ENCODE measurements around the gene ZNF282.
"Not testable (repeated sequence)": the region's sequence is repeated elsewhere in the genome, so short reads cannot be mapped to it uniquely, and the experiment has no call there.

The ZNF282 gene

DNA sequence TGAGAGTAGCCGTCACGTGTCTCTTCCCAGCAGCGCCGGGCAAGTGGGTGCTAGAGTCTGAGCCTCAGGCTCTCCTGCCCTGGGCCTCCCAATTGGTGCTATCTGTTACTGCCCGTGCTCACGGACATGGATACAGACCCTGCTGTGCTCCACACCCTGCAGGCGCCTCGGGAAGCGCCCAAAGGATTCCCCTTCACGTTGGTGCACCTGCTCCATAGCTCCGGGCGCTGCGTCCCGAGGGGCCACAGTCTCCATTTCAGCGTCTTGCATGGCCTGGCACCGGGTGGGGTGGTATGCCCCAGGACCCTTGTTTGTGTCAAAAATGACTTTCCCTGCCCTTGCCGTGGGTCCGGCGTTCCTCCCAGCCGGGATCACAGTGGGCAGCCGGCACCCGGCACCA, 30.3 kb downstream of the ZNF282 start:
- no peak for DNase-seq

DNA sequence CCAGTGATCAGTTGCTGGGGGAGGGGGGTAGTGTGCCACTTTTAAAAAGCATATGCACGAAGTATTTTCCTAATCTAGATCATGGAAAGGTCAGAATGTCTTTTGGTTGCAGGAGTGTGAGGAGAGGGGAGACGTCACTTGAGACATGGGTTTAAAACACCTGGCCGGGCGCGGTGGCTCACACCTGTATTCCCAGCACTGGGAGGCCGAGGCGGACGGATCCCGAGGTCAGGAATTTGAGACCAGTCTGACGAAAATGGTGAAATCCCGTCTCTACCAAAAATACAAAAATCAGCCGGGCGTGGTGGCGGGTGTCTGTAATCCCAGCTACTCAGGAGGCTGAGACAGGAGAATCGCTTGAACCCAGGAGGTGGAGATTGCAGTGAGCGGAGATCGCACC, 31.0 kb downstream of the ZNF282 start:
- not testable (repeated sequence) for DNase-seq

DNA sequence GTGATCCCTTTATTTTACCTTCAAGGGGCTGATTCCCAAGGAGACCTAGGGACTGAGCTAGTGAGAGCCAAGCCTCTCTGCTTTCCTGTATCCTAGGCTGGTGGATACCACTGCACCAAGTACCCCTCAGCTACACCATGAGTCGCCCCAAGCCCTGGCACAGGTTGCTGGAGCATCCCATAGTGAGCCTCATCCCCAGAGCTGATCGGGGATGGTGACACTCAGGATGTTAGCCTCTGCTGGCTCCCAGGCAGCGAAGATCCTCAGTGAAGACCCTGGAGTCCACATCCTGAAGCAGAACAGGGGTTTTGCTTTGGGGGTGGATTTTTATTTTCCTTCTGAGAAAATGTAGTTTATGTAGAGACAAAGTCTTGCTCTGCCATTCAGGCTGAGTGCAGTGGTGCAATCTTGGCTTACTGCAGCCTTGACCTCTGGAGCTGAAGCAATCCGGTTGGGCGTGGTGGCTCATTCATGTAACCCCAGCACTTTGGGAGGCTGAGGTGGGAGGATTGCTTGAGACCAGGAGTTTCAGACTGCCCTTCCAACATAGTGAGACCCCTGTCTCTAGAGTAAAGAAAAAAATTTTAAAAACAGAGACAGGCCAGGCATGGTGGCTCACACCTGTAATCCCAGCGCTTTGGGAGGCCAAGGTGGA, 31.6 kb downstream of the ZNF282 start:
- DNase-seq: no peak

DNA sequence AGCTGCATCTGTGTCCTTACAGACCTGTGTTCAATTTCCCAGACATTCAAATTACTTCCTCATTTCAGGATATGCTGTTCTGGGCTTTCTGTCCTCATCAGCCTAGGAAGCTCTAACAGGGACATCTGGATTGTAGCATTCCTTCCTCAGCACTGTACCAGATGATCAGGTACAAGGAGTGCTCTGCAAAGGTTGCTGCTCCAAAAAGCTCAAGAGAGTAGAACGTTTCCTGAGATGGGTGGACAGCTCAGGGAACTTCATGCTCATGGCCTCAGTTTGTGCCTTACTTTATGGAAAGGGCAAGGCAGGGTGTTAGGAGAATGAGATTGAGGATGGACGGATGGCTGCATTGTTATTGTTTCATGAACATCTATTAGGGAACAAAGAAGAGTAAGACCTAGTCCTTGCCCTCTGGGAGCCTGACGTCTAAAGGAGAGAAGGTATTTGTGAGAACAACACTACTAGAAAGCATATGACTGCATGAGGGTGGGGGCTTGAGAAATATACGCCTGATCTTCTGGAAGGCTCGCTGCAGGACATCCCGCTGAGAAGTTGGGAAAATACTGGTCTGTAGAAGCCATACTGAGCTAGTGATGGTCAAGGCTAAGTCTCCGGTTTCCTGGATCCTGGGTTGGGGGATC, 33.6 kb downstream of the ZNF282 start:
- DNase-seq: peak; percentile 2 to 6

DNA sequence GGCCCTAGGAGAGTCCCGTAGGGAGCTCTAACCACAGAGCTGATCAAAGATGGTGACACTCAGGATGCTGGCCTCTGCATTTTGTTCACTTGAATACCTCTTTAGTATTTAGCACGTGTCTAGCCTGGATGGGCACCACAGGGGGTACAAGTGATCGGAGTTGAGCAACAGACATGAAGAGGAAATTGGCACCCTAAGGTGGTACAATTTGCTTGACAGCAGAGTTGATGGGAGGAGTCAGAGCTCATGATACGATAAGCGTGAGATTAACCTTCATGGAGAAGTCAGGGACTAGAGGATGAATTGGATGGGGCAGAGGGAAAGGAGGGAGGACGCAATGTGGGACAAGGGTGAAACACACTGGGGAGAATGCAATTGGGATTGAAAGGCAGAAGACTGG, 34.2 kb downstream of the ZNF282 start:
- no peak for DNase-seq

DNA sequence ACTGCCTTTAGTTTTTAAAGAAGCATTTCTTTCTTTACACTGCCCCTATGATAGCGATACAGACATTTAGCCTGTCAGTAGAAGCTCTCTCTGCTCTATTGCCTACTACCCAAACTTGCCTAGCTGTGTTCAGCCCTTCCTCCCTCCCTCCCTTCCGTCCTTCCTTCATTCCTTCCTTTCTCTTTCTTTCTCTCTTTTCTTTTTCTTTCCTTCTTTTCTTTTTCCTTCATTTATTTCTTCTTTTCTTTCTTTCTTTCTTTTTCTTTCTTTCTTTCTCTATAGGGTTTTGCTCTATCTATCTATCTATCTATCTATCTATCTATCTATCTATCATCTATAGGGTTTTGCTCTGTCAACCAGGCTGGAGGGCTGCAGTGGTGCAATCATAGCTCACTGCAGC, 37.0 kb downstream of the ZNF282 start:
- no peak for DNase-seq

DNA sequence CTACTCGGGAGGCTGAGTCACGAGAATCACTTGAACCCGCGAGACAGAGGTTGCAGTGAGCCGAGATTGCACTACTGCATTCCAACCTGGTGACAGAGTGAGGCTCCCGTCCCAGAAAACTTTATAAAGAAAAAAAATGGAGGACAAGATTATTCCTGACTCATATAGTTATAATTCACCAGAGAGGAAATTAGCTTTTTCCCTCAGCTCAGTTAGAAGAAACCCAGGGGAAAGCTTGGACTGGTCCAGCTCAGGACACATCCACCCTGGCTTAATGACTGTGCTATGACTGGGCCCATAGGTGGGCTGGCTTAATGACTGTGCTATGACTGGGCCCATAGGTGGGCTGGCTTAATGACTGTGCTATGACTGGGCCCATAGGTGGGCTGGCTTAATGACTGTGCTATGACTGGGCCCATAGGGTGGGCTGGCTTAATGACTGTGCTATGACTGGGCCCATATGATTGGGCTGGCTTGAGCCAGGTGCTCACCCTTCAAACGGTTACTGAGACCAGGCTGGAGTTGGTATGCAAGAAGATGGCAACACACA, 38.4 kb downstream of the ZNF282 start:
- DNase-seq: not testable (repeated sequence)

DNA sequence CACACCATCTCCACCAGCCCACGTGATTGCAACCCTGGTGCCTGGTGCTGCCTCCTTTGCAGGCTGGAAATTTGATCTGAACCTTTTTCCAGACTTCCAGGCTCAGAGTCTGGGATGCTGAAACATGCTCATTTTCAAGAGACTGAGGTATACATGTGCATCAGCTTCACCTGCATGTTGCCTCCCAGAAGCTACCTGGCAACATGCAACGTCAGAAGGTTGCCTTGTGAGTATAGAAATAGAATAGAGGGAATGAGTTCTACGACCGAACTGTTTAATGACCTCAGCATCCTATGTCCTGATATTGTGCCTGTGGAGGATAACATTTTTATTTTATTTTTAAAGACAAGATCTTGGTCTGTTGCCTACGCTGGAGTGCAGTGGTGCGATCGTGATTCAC, 42.2 kb downstream of the ZNF282 start:
- DNase-seq: no peak

DNA sequence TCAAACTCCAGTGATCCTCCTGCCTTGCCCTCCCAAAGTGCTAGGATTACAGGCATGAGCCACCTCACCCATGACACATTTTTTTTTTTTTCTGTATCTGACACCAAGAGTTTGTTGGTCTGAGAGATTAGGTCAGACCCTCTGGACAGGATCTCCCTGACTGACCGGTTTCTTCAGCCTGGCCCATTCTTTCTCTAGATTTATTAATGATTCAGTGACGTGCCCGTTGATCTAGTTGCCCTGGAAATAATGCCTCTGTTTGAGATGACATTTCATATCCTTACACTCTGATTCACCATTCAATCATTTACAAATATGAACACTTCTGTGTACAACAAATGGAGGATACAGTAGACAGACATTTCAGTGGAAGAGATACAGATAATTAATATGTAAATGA, 42.7 kb downstream of the ZNF282 start:
- no peak for DNase-seq

DNA sequence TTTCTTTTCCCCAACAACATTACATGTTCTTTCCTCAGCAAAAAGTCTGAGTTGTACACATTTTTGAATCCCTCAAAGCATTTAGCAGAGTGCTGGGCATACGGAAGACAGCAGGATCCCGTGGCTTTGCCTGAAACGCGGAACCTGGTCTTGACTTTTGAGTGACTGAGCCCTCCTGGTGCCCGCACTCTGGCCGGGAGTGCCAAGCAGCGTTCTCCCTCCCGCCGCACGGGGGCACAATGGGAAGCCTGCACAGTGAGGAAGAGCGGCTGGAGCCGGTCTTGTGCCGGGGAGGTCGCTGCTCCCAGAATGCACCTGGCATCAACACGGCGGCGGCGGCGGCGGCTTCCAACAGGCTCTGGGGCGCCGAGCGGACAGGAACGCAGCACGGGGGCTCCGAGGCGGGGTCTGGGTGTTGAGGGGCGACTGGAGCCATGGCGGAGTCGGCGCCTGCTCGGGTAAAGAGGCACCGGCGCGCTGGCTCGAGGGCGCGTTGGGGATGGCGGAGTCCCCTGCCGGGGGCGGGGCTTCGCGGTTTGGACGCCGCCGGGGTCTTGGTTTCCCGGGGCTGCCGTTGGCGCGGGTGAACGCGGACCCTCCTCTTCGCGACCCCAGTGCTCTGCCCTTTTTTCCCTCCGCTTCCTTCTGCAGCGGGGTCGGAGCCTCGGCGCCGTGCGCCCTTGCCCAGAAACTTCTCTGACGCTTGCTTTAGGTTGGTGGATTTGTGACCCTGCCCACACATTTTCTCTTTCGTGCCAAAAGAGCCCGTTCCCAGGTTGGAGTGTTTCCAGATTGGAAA, 44.2 kb downstream of the ZNF282 start, which contains the start of gene ZNF212:
TSS of gene ZNF212 (plus strand) at position 307 of the 799 bp plus-strand sequence. CDS start at position 435, 128 bp downstream.
- peak; percentile 85 to 92 for DNase-seq

DNA sequence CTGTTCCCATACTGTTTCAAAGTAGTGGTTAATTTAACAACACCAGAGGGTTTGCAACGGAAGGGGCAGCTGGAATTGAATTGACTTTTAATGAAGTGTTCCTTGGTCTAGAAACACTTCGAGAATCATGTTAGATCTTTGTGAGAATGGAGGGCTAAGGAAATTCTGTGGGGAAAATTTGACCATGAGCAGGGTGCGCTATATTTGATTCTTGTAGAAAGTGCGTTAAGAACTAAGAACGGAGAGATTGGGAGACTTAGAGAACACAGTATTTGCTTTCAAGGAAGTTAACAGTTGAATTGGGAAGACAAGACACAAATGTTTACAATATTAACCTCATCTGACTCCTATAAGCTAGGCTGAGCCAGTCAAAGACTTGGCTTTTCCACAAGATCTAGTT, 45.3 kb downstream of the ZNF282 start:
- DNase-seq: no peak

DNA sequence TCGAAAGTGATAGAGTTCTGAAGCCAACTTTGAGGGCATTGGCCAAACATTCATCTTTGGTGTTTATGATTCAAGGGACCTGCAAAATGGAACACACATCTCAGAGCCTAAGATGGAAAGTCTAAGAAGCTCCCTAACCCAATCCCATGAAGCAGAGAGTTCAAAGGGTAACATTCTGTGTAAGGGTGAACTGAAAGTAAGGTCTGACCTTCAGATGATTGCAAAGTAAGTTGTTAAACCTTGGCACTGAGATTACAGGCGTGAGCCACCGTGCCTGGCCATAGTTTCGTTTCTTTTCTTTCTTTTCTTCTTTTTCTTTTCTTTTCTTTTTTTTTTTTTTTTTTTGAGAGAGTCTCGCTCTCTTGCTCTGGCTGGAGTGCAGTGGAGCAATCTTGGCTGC, 46.4 kb downstream of the ZNF282 start:
- no peak for DNase-seq

DNA sequence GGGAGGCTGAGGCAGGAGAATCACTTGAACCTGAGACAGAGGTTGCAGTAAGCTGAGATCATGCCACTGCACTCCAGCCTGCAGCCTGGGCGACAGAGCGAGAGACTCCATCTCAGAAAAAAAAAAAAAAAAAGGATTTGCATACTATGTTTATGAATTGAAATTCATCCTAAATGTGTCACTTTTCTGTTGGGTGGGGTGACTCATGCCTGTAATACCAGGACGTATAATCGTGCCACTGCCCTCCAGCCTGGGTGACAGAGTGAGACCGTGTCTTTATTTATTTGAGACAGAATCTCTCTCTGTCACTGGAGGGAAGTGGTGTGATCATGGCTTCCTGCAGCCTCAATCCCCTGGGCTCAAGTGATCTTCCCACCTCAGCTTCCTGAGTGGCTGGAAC, 49.9 kb downstream of the ZNF282 start:
- DNase-seq: peak; percentile 10 to 37

DNA sequence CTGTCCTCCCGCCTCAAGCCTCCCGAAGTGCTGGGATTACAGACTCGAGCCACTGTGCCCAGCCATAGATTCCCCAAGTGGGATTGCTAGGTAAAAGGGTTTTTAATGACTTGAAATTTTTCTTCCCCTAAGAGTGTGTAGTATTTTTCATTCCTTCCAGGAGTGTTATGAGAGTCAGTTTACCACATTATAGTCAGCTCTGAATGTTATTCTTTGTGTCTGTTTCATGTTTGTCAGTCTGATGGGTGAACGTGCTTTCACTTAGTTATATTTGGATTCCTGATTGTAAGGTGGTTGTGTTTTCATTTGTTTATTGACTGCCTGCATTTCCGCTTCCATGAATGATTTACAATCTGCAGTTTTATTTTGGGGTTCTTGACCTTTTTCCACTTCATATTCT, 50.4 kb downstream of the ZNF282 start:
- no peak for DNase-seq

DNA sequence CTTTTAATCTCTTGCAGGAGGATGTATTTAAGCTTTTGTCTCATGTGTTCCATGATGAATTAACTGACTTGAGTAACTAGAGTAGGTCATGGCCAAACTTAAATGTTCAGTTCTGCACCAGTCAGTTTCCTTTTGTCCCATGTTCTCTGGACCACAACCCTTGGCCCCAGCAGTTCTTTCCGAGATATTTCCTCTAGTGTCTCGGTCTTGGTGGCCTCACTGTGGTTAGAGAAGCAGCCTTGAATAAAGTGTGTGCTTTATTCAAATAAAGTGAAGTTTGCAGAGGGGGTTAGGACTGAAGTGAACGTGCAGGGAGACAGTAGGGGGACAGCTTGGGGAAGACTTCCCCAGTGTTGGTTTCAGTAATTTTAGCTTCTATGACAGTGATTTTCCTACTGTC, 53.4 kb downstream of the ZNF282 start:
- no peak for DNase-seq

DNA sequence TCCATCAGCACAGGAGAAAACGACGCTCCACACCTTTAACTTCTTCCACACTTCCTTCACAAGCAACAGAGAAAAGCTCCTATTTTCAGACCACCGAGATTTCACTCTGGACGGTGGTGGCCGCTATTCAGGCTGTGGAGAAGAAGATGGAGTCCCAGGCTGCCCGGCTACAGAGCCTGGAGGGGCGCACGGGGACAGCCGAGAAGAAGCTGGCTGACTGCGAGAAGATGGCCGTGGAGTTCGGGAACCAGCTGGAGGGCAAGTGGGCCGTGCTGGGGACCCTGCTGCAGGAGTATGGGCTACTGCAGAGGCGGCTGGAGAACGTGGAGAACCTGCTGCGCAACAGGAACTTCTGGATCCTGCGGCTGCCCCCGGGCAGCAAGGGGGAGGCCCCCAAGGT, 54.8 kb downstream of the ZNF282 start:
- DNase-seq: not testable (repeated sequence)

DNA sequence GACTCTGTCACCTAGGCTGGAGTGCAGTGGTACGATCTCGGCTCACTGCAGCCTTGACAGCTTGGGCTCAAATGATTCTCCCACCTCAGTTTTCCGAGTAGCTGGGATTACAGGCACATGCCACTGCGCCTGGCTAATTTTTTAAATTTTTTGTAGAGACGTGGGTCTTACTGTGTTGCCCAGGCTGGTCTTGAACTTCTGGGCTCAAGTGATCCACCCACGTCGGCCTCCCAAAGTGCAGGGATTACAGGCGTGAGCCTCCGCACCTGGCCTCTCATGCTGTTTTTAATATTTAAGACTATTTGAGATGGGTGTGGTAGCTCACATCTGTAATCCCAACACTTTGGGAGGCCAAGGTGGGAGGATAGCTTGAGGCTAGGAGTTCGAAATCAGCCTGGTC, 56.2 kb downstream of the ZNF282 start:
- DNase-seq: not testable (repeated sequence)

DNA sequence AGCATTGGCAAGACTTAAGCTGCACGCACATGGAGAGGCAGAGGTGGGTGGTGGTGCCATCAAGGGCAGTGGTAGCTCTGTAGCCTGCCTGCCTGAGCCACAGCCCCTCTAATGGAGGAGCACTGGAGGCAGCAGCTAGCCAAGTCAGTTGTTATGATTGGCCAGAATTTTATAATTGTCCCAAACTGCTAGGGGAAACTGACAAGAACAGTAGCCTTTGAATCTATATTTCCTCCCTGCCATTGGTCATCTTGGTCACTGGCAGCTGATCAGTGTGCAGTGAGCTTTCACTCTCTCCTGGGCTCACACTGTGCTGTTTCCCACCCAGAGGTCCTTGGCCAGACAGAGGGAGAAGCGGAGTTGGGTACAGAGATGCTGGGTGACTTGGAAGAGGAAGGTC, 57.0 kb downstream of the ZNF282 start:
- no peak for DNase-seq

DNA sequence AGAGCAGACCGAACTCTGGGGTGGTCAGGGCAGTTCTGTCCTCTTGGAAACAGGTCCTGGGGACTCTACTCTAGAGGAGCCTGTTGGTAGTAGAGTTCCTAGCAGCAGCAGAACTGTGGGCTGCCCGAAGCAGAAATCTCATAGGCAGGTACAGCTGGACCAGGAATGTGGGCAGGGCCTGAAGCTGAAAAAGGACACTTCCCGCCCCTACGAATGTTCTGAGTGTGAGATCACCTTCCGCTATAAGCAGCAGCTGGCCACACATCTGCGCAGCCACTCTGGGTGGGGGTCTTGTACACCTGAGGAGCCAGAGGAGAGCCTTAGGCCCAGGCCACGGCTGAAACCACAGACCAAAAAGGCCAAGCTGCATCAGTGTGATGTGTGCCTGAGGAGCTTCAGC, 58.3 kb downstream of the ZNF282 start:
- no peak for DNase-seq

DNA sequence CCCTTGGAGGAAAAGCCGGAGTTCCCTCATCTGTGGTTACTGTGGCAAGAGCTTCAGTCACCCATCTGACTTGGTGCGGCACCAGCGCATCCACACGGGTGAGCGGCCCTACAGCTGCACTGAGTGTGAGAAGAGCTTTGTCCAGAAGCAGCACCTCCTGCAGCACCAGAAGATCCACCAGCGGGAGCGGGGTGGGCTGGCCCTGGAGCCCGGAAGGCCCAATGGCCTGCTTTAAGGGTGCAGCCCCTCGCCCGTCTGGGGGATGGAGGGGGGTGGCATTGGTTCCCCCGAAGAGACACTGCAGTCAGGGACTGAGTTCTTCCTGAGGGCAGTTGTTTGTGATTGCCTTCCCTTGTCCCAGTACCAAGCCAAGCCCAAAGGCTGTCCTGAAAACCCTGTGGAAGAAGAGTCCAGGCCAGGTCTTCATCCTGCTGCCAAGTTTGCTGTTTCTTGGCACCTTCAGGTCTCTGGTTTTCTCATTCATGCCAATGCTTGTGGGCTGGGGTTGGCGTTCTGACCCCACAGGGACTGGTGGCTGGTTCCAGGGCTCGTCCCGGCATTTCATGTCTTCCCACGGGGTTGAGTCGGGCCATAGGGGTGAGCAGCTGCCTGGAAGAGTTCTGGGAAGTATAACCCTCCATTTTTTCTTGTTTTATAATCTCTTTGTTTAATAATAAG, 59.0 kb downstream of the ZNF282 start:
- no peak for DNase-seq

DNA sequence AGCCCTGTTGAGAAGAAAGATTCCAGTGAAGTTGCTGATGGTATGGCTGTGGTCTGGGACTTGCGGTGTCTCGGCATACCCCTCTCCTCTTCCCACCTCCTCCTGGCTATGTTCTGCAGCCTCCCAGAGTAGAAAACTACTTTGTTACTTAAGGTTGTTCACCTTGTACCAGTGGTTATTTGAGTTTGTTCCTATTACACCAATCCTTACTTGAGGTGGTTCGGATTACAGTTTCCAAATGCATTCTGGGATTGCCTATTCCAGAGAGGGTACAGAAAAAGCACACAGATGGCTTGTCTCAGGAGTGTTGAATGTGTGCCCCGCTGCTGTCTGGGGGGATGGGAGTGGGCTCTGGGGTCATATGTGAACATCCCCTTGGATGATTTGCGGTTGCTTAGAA, 59.8 kb downstream of the ZNF282 start:
- no peak for DNase-seq

DNA sequence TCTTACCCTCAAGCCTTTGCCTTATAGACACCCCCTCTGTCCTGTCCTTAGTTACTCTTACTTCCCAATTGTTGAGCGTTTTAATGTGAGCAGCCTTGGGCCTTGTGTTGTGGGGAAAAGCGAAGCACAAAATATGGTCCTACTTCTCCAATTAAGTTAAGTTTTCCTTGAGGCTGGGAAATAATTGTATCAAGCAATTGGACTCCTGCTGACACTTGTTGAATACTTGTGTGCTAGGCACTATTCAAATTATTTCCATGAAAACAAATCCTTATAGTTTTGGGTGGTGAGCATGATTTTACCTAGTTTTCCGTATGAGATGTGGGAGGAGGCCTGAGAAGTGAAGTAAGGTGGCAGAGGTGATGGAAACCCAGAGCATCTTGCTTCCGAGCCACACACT, 61.2 kb downstream of the ZNF282 start:
- DNase-seq: no peak

DNA sequence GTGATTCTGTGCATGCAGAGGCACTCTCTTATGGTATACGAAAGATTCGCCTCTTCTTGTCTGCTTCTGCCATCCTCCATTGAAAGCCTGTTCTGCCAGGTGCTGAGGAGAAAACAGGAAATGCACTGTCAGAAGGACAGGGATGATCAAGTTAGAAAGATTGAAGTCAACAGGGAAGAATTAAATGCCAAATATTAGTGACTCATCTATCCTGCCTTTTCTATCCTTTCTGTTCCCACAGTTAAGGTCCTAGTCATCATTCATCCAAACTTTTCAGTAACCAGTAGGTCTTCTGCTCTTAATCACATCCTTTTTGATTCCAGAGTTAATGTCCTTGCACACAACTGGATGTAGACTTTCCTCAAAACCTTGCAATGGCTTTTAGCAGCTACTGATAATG, 61.8 kb downstream of the ZNF282 start:
- no peak for DNase-seq

Measured in inflammatory macrophage treated with lipopolysaccharide for 1 hour (primary cell).